ENCODE results near the gene FAM163B. TPM values are rescaled to one million over a fixed set of nuclear protein-coding genes. Genes with fewer than 3 reads are reported as not detected.
A peak's percentile ranks its signal among the peaks of the same experiment; 100 is the strongest.

FAM163B gene
- total RNA-seq, 2 experiments from 2014 or later, result not detected

DNA sequence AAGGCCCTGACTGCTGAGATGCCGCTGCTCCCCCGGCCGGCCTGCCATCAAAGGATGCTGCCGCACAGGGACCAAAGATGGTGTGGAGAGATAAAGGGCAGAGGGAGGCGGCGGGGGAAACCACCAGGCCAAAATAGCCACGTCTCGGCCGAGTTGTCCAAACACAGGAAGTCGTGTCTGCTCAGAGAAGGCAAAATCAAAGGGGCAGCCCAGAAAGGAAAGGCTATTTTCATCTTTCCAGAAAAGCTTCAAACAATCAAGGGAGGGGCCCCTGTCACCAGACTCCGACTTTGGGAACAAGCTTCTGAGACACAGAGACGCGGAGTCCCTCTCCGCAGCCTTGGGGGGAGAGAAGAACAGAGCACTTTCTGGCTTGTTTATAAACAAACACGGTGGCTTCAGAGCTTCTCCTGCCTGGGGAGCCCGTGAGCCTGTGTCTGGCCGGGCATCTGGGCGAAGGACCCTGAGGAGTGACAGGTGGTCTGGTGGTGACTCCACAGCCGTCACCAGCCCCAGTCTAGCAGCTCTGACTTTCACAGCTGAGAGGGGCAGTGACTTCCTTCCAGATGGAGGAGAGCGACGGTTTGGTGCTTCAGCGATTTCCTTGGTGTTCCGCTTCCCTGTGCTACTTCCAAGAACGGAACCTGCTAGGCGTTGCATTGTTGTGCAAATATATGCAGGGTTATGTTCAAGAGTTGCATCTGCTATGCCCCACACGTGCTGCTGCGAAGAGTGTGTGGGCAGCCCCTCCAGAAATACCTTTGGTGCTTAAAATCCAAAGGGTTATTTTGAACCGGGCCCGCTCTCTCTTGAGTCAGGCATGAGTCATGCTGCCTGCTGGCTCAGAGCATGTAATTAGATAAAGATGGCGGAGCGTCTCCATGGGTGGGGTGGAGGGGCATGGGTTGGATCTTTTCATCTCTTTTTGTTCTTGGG lies 50.7 kb downstream of the FAM163B start:
- peak; percentile 84 for ATAC-seq
- intact Hi-C loops (cut with micrococcal nuclease), result no loop called here
- H3K36me3 Mint-ChIP-seq (ENCODE audit: low read depth), result no peaks in the 10 kb centered on the region
- H3K27me3 Mint-ChIP-seq, result peaks cover 2% of the 10 kb centered on the region
- no peak overlapping the region for H3K4me3 Mint-ChIP-seq
- peak overlapping the region; percentile 61 for H3K27ac Mint-ChIP-seq
- ChIA-PET POLR2A (interaction anchor here (0.7 to 1.3 kb wide), 2 partner anchors 10 to 228 kb away, joined by 3 to 4 read pairs; no protein-coding TSS in a partner anchor), CTCF (no interaction called here)
- H3K9me3 Mint-ChIP-seq, result no peaks in the 10 kb centered on the region
- TF ChIP-seq, protein P1, sequence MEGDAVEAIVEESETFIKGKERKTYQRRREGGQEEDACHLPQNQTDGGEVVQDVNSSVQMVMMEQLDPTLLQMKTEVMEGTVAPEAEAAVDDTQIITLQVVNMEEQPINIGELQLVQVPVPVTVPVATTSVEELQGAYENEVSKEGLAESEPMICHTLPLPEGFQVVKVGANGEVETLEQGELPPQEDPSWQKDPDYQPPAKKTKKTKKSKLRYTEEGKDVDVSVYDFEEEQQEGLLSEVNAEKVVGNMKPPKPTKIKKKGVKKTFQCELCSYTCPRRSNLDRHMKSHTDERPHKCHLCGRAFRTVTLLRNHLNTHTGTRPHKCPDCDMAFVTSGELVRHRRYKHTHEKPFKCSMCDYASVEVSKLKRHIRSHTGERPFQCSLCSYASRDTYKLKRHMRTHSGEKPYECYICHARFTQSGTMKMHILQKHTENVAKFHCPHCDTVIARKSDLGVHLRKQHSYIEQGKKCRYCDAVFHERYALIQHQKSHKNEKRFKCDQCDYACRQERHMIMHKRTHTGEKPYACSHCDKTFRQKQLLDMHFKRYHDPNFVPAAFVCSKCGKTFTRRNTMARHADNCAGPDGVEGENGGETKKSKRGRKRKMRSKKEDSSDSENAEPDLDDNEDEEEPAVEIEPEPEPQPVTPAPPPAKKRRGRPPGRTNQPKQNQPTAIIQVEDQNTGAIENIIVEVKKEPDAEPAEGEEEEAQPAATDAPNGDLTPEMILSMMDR (IDR thresholded peaks at IDR 0.05), result no peak
- DNase-seq, result peak; percentile 71
- H3K4me1 Mint-ChIP-seq (ENCODE audit: low read depth), result peaks cover 19% of the 10 kb centered on the region

DNA sequence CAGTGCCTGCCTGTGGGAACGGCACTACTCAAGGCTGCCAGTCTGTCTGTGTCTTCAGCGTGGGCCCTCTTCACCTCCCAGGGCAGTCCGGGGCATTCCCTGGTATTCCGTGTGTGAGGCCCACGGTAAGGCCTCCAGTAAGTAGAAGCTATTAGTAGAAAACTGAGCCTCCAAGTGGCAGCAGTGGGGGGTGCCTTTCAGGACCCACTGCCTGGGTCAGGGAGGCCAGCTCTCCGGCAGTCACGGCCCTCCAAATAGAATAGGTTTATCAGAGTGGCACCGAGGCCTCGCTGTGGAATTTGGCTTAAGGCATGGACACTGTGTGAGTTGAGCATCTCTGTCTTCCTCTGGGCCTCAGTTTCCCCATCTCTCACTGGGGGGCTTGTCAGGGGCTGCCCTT lies 51.6 kb downstream of the FAM163B start:
- intact Hi-C loops (cut with micrococcal nuclease), result no loop called here
- H3K9me3 Mint-ChIP-seq, result no peaks in the 10 kb centered on the region
- POLR2A ChIA-PET, result interaction anchor here (1.3 kb wide), 1 partner anchor 11 kb away, joined by 3 read pairs; no protein-coding TSS in a partner anchor
- no peak for DNase-seq
- no peak for ATAC-seq
- TF ChIP-seq, protein P1 (IDR thresholded peaks at IDR 0.05), result no peak
- no peaks in the 10 kb centered on the region for H3K36me3 Mint-ChIP-seq (ENCODE audit: low read depth)
- no peak overlapping the region for H3K27ac Mint-ChIP-seq
- CTCF ChIA-PET, result no interaction called here
- H3K4me1 Mint-ChIP-seq (ENCODE audit: low read depth), result peaks cover 14% of the 10 kb centered on the region
- no peak overlapping the region for H3K4me3 Mint-ChIP-seq
- peaks cover 2% of the 10 kb centered on the region for H3K27me3 Mint-ChIP-seq

DNA sequence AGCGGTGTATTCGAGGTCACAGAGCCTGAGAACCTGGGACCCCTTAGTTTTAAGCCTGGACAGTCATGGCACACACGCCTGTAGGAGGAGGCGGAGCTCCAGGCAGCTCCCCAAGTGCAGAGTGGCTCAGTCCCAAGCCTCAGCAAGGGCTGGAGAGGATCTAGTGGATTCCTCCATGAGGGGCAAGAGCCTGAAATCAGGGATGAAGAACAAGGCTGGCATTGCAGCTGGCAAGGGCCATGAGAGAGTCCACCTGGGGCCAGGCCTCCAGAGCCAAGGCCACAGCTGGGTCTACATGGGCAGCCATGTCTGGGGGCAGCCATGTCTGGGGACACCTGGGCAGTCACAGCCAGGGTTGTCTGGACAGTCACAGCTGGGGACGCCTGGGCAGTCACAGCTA lies 52.8 kb downstream of the FAM163B start:
- Mint-ChIP-seq H3K4me3 (no peak overlapping the region), H3K9me3 (no peaks in the 10 kb centered on the region), H3K4me1 (ENCODE audit: low read depth) (peaks cover 14% of the 10 kb centered on the region), H3K27me3 (peaks cover 2% of the 10 kb centered on the region), H3K27ac (no peak overlapping the region), H3K36me3 (ENCODE audit: low read depth) (no peaks in the 10 kb centered on the region)
- ChIA-PET POLR2A (no interaction called here), CTCF (interaction anchor here (0.9 kb wide), 1 partner anchor 9 kb away, joined by 3 read pairs; no protein-coding TSS in a partner anchor)
- intact Hi-C loops (cut with micrococcal nuclease), result no loop called here
- TF ChIP-seq, protein P1 (IDR thresholded peaks at IDR 0.05), result no peak
- ATAC-seq (no peak), DNase-seq (no peak)

DNA sequence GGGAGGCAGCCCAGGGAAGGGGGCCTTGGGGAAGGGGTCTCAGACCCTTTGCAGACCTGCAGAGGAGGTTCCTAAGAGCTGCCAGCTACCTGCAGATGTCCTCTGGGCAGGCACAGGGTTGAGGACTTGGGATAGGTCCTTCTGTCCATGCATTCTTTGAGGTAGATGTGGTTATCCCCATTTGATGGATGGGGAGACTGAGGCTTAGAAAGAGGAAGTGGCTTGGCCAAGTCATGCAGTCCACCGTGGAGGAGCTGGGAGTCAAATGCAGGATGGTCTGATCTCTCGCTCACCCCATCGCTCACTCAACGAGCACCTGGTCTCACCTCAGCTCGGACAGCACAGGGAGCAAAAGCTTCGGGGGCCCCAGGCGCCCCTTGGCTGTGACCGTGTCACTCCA lies 54.5 kb downstream of the FAM163B start:
- CTCF ChIA-PET, result interaction anchor here (0.5 kb wide), 1 partner anchor 705 kb away, joined by 3 read pairs; no protein-coding TSS in a partner anchor
- intact Hi-C loops (cut with micrococcal nuclease), result no loop called here

More for the DNA sequence above, 54.5 kb downstream of the FAM163B start:
- H3K27me3 Mint-ChIP-seq, result peaks cover 2% of the 10 kb centered on the region
- H3K4me3 Mint-ChIP-seq, result no peak overlapping the region
- H3K9me3 Mint-ChIP-seq, result no peaks in the 10 kb centered on the region
- TF ChIP-seq, protein P1 (IDR thresholded peaks at IDR 0.05), result no peak
- no peak for DNase-seq
- ATAC-seq, result no peak
- peaks cover 13% of the 10 kb centered on the region for H3K4me1 Mint-ChIP-seq (ENCODE audit: low read depth)
- POLR2A ChIA-PET, result no interaction called here
- no peaks in the 10 kb centered on the region for H3K36me3 Mint-ChIP-seq (ENCODE audit: low read depth)
- H3K27ac Mint-ChIP-seq, result no peak overlapping the region
